ENCODE results near the gene C16orf96. TPM values are rescaled to one million over a fixed set of nuclear protein-coding genes. Genes with fewer than 3 reads are reported as not detected.

The C16orf96 gene
- total RNA-seq, 1 experiment from 2014 or later = 0.10 TPM

DNA sequence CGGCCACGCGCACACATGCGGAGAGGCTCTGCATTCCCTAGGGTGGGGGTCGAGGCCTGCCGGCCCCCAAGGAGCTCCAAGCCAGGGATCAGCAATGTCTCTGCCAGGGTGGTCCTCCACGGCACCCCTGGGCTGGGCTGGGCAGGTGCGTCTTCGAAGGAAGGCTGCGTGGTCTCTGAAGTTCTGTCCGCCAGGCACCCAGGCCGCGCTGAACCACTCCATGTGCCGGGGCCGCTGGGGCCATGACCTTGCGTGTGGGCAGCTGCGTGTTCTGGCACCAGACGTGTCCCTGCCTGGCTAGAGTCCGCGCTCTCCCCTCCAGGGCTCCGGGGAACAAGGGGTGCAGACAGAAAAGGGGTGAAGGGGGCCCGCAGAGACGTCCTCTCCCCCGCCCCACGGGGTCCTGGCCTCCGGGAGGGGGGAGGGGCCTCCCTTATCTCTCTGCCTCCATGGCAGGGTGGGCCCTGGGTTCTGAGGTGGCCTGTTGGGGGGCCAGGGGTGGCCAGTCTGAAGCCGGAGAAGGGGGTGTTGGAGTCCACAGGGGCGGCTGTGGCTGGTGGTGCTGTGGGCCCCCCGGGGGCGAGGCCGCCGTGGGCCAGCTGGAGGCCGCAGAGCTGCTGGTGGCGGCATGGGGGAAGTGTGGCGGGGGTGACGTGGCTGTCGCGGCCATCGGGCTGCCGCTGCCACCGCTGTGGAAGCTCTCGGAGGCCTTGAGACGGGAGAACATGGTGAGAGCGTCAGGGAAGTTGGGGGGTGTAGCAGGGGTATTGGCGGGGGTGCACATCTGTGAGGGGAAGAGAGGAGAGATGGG, 53.3 kb downstream of the C16orf96 start:
- TF ChIP-seq SP1 (IDR thresholded peaks at IDR 0.05; ENCODE audit: low read depth) (no peak), CEBPB (IDR thresholded peaks at IDR 0.05; ENCODE audit: low read depth) (no peak)
- TF ChIP-seq, protein P1, sequence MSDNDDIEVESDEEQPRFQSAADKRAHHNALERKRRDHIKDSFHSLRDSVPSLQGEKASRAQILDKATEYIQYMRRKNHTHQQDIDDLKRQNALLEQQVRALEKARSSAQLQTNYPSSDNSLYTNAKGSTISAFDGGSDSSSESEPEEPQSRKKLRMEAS (IDR thresholded peaks at IDR 0.05) = no peak
- no TSS peak for BruUV-seq (replicated peaks)
- Histone ChIP-seq H3K4me3 (replicated peaks in 1 of 2; ENCODE audit: low read depth in 1 of 2, low read length in 2 of 2) (no peak overlapping the region), H3K27me3 (ENCODE audit: insufficient read depth, low read length) (no peaks in the 10 kb centered on the region), H3K9me2 (ENCODE audit: insufficient read depth) (no peaks in the 10 kb centered on the region), H3K9ac (ENCODE audit: low read length) (no peak overlapping the region), H3K4me2 (ENCODE audit: low read length) (no peak overlapping the region), H4K20me1 (ENCODE audit: insufficient read depth) (no peaks in the 10 kb centered on the region), H3K4me1 (ENCODE audit: control insufficient read depth in 1 of 2, insufficient read depth in 2 of 2, low read length in 2 of 2) (peaks cover 12 to 14% of the 10 kb centered on the region in 2 experiments), H3K79me2 (ENCODE audit: insufficient read depth, low read length) (peaks cover 39% of the 10 kb centered on the region), H3K36me3 (ENCODE audit: control insufficient read depth in 1 of 2, insufficient read depth in 2 of 2, low read length in 2 of 2) (peaks cover 0 to 12% of the 10 kb centered on the region in 2 experiments; a peak in 3 of 4 replicates), H3K9me3 (ENCODE audit: control insufficient read depth in 1 of 2, insufficient read depth in 1 of 2, low read depth in 1 of 2, low read length in 2 of 2) (no peaks in the 10 kb centered on the region), H2AFZ (ENCODE audit: low read depth, low read length, poor library complexity, severe bottlenecking) (no peak overlapping the region), H3K27ac (ENCODE audit: low read depth, low read length) (no peak overlapping the region)
- no peak for DNase-seq (ENCODE audit: low read depth, low spot score)
- intact Hi-C loops (cut with micrococcal nuclease) = loop anchor here (10.0 kb wide), 1 partner anchor 185 kb away; the partner anchor contains the start of gene DNAJA3
- CTCF ChIA-PET = no interaction called here
- no peak for ATAC-seq
- POLR2A ChIA-PET = no interaction called here
- RAD21 ChIA-PET (ENCODE audit: low non-redundant PET in 1 of 2, low total read pairs in 2 of 2, uncharacterized antibody in 2 of 2, unreplicated experiment in 2 of 2) = no interaction called here

DNA sequence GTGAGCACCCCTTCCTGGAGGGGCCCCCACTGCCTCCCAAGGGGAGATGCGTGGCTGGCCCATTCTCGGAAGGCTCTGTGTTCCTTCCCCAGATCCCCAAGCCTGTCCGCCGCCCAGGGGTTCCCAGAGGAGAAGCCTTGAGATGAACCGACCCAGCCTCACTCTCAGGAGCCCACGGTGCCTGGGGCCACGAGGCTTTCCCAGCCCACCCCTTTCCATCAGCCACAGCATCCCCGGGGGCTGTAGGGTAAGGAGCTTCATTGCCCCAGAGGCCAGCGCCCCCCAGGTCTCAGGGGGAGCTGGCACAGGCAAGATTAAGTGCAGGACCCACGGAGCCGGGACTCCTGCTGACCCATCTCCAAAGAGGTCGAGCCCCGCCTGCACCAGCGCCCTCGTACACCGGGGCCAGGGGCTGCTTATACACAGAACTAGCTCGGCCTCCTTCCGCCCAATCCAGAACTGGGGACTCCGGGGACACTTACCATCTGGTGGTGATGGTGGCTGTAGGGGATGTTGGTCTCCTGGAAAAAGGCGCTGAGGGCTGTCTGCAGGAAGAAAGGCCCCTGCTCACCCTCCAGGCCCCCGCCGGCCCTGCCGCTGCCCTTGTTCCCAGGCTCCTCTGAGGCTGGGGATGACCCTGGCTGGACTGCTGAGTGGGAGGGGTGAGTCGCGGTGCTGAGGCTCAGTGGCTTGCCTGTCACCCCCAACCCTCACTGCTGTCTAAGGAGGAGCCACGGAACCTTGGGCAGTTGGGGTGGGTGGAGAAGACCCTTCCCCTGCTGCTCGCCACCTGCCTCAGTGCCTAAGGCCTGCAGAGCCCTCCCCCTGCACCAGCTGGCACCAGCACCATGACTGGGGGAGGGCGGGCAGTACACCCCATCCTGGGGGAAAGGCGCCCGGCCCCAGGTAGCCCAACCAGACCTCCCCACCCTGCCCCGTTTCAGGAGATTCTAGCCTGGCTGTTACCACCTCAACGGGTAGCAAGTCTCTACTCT, 54.2 kb downstream of the C16orf96 start:
- H3K9me2 ChIP-seq (ENCODE audit: insufficient read depth) = no peaks in the 10 kb centered on the region
- H3K27me3 ChIP-seq (ENCODE audit: insufficient read depth, low read length) = no peaks in the 10 kb centered on the region
- intact Hi-C loops (cut with micrococcal nuclease) = loop anchor here (10.0 kb wide), 1 partner anchor 186 kb away; the partner anchor contains the start of gene DNAJA3
- H4K20me1 ChIP-seq (ENCODE audit: insufficient read depth) = no peaks in the 10 kb centered on the region
- BruUV-seq (replicated peaks) = no TSS peak
- no peak overlapping the region for H3K27ac ChIP-seq (ENCODE audit: low read depth, low read length)
- no peak for DNase-seq (ENCODE audit: low read depth, low spot score)
- ChIA-PET RAD21 (ENCODE audit: low non-redundant PET in 1 of 2, low total read pairs in 2 of 2, uncharacterized antibody in 2 of 2, unreplicated experiment in 2 of 2) (no interaction called here), CTCF (no interaction called here), POLR2A (no interaction called here)
- ATAC-seq = no peak
- H3K4me1 ChIP-seq (ENCODE audit: control insufficient read depth in 1 of 2, insufficient read depth in 2 of 2, low read length in 2 of 2) = peaks cover 14 to 19% of the 10 kb centered on the region in 2 experiments
- no peak overlapping the region for H3K9ac ChIP-seq (ENCODE audit: low read length)
- H2AFZ ChIP-seq (ENCODE audit: low read depth, low read length, poor library complexity, severe bottlenecking) = no peak overlapping the region
- H3K79me2 ChIP-seq (ENCODE audit: insufficient read depth, low read length) = peaks cover 39% of the 10 kb centered on the region
- no peak overlapping the region for H3K4me3 ChIP-seq (replicated peaks in 1 of 2; ENCODE audit: low read depth in 1 of 2, low read length in 2 of 2)
- no peaks in the 10 kb centered on the region for H3K9me3 ChIP-seq (ENCODE audit: control insufficient read depth in 1 of 2, insufficient read depth in 1 of 2, low read depth in 1 of 2, low read length in 2 of 2)
- no peak overlapping the region for H3K4me2 ChIP-seq (ENCODE audit: low read length)
- H3K36me3 ChIP-seq (ENCODE audit: control insufficient read depth in 1 of 2, insufficient read depth in 2 of 2, low read length in 2 of 2) = peaks cover 0 to 12% of the 10 kb centered on the region in 2 experiments; a peak in 3 of 4 replicates
- TF ChIP-seq POLR2A (IDR thresholded peaks at IDR 0.05; ENCODE audit: borderline replicate concordance, extremely low read depth, insufficient read depth, insufficient read length) = no peak
- TF ChIP-seq SIN3A (IDR thresholded peaks at IDR 0.05; ENCODE audit: low read depth) = no peak
- no peak for TF ChIP-seq SRF (IDR thresholded peaks at IDR 0.05; ENCODE audit: low read depth)
- TF ChIP-seq ZFX (IDR thresholded peaks at IDR 0.05) = no peak
- no peak for TF ChIP-seq CBX3 (IDR thresholded peaks at IDR 0.05; ENCODE audit: low read depth)
- TF ChIP-seq CEBPB (IDR thresholded peaks at IDR 0.05; ENCODE audit: low read depth) = no peak
- no peak for TF ChIP-seq SP1 (IDR thresholded peaks at IDR 0.05; ENCODE audit: low read depth)
- TF ChIP-seq, protein P2, sequence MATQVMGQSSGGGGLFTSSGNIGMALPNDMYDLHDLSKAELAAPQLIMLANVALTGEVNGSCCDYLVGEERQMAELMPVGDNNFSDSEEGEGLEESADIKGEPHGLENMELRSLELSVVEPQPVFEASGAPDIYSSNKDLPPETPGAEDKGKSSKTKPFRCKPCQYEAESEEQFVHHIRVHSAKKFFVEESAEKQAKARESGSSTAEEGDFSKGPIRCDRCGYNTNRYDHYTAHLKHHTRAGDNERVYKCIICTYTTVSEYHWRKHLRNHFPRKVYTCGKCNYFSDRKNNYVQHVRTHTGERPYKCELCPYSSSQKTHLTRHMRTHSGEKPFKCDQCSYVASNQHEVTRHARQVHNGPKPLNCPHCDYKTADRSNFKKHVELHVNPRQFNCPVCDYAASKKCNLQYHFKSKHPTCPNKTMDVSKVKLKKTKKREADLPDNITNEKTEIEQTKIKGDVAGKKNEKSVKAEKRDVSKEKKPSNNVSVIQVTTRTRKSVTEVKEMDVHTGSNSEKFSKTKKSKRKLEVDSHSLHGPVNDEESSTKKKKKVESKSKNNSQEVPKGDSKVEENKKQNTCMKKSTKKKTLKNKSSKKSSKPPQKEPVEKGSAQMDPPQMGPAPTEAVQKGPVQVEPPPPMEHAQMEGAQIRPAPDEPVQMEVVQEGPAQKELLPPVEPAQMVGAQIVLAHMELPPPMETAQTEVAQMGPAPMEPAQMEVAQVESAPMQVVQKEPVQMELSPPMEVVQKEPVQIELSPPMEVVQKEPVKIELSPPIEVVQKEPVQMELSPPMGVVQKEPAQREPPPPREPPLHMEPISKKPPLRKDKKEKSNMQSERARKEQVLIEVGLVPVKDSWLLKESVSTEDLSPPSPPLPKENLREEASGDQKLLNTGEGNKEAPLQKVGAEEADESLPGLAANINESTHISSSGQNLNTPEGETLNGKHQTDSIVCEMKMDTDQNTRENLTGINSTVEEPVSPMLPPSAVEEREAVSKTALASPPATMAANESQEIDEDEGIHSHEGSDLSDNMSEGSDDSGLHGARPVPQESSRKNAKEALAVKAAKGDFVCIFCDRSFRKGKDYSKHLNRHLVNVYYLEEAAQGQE (IDR thresholded peaks at IDR 0.05; ENCODE audit: low read depth) = no peak
- no peak for TF ChIP-seq RAD21 (IDR thresholded peaks at IDR 0.05; ENCODE audit: low read depth)
- TF ChIP-seq, protein P3, sequence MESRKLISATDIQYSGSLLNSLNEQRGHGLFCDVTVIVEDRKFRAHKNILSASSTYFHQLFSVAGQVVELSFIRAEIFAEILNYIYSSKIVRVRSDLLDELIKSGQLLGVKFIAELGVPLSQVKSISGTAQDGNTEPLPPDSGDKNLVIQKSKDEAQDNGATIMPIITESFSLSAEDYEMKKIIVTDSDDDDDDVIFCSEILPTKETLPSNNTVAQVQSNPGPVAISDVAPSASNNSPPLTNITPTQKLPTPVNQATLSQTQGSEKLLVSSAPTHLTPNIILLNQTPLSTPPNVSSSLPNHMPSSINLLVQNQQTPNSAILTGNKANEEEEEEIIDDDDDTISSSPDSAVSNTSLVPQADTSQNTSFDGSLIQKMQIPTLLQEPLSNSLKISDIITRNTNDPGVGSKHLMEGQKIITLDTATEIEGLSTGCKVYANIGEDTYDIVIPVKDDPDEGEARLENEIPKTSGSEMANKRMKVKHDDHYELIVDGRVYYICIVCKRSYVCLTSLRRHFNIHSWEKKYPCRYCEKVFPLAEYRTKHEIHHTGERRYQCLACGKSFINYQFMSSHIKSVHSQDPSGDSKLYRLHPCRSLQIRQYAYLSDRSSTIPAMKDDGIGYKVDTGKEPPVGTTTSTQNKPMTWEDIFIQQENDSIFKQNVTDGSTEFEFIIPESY (IDR thresholded peaks at IDR 0.05; ENCODE audit: extremely low read depth, insufficient replicate concordance, low read length) = no peak
- TF ChIP-seq POLR2AphosphoS5 (IDR thresholded peaks at IDR 0.05; ENCODE audit: low read depth, low read length) = no peak
